Activated T-cell treated with anti-CD3 and anti-CD28 coated beads, Interleukin-2, amount 50 U/mL, for 1 hour (primary cell): ENCODE measurements around the gene BUD13.
"Not testable (repeated sequence)": the region's sequence is repeated elsewhere in the genome, so short reads cannot be mapped to it uniquely, and the experiment has no call there.

Experiments
- DNase-seq: peaks from one replicate; pipeline ENCODE4 v3.0.0-alpha.2; 2020

The BUD13 gene

GRCh38 chr11:116792144-116792868, 19.5 kb upstream of the BUD13 start:
- DNase-seq, result no peak

DNA sequence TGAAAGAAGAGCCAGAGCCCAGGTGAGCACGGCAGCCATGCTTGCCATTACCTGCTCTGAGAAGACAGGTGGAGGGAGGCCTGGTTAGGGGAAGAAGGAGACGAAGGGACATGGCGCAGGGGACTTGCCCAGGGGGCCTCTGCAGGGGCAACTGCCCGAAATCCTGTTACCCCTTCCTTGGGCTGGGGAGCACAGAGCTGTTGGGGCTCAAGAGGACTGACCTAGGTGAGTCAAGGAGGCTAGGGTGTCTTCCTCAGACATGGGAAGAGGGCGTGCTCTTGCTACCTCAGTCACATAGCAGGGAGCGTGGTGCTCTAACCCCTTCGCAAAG, 19.0 kb upstream of the BUD13 start, which contains the start of gene APOA5:
Gene APOA5, minus strand, starts transcription at position 67 of the 331 bp plus-strand sequence. Its CDS starts 19 bp downstream, at position 48.
- no peak for DNase-seq

DNA sequence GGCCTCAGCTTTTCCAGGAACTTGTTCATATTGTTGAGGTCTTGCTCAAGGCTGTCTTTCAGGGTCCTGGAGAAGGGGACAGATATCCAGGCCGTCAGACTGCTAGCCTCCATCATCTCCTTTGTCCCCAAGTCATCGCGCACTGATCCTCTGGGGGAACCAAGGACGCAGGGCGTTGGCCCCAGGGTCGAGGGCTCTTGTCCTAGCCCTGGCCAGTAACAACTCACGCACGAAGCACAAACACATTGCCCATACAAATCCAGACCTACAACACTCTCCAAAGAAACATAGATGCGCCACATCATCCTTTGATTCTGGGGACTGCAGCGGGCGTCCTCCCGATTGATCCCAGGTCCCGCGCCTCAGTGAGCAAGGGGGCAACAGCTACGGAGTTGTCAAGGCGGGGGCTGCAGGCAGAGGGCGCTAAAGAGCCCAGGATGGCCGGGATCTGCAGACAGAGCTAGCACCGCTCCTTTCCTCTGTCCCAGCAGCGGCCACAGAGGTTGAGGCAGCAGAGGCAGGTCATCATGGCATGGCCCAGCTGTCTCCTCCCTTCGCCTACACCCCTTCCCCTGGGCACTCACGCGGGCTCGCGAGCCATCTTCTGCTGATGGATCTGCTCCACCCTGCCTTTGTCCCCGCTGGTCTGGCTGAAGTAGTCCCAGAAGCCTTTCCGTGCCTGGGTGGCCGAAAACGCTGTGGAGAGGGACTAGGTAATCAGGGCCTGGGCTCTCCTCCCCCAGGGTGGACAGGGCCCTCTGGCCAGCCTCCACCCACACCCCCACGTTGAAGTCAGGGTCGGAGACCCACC, 18.4 kb upstream of the BUD13 start:
- DNase-seq, result peak; percentile 83

DNA sequence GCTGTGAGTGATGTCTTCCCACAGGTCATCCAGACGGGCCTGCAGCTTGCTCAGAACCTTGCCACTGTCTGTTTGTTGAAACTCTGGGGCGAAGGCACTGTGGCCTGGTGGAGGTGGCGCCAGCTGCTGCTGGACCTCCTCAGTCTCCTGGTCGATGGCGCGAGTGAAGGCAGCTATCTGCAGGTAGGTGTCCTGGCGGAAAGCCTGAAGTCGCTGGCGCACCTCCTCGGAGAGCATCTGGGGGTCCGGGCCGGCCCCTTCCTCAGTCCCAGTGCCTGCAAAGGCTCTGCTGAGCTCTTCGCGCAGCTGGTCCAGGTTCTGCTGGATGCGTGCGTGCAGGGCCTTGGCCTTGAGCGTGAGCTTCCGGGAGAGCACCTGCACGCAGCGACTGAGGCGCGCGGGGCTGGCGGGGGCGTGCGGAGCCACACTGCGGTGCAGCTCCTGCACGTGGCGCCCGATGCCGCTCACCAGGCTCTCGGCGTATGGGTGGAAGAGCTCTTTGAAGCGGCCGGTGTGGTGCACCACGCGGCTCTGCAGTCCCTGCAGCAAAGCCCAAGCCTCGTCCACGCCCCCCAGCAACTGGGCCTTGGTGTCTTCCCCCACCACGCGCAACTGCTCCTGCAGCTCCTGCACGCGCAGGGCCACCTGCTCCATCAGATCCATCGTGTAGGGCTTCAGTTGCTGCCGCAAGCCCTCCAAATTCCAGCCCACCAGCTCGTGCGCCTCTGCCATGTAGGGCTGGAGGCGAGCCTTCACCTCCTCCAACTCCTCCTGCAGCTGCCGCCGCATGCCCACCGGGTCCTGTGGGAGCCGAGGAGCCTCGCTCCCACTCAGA, 17.6 kb upstream of the BUD13 start:
- DNase-seq, result no peak

DNA sequence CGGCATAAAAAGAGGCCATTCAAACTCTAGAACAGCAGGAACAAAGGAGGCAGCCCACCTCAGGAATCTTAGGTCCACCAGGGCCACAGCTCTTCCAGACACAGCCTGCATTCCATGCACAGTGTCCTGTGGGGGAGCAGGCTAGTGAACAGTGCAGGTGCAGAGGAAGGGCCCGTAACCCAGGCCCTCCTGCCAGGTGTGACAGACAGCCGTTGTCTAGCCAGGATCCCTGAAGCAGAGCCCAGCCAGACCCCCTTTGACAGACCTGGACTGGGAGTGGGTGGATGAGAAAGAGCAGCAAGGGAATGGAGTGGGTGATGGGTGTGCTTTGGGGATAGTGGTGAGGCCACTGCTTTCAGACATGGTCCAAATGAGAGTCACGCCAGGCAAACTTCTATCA, 16.2 kb upstream of the BUD13 start:
- DNase-seq, result no peak

DNA sequence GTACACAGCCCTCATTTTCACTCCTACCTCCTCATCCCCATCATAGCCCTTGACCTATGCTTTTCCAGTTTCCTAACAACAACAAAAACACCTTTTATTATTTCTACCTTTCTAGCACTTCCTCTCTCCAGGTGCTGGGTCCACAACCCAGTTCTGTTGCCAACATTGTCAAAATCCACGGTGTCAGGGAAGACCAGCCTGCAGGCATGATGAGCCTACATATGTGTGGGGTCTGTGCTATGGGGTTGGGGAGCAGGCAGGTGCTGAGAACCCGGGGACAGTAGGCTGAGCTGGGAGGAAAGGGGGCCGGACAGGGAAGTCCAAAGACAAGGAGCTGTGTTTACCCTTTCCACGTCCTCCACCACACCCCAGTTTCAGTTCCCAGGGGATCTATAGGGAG, 15.7 kb upstream of the BUD13 start:
- no peak for DNase-seq

DNA sequence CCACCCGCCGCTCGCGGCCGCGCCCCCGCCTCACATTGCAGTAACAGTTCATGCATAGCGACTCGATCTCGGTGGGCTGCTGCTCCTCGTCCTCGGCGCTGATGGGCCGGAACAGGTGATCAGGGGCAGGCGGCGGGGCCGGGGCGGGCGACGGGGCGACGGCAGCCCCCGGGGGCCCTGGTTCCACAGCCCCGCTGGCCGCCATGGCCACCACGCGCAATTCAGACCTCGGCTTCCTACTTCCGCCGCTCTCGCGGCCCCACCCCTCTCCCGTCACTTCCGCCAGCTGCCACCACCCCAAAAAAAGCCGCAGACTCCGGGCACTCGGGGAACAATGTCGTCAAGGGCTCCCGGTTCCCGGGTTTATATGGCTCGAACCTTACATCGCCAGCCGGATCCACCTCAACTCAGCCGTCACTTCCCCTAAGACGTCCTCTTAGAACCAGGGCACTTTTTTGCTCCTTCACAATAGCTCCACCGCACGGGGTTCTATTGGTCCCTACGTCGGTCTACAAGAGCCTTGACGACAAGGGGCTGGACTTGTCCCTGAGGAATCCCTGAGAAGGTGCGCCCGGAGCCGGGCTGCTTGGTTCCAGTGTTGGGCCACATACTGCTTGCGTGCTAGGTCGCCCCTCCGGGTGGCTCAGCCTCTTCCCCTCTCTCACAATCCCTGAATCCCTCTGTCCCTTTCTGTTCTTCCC, 15.1 kb upstream of the BUD13 start, which contains the start of gene ZPR1:
Gene ZPR1, minus strand, starts transcription at position 238 of the 701 bp plus-strand sequence. Its CDS starts 33 bp downstream, at position 205.
- peak; percentile 89 for DNase-seq

GRCh38 chr11:116787436-116787785, 14.6 kb upstream of the BUD13 start:
- no peak for DNase-seq

DNA sequence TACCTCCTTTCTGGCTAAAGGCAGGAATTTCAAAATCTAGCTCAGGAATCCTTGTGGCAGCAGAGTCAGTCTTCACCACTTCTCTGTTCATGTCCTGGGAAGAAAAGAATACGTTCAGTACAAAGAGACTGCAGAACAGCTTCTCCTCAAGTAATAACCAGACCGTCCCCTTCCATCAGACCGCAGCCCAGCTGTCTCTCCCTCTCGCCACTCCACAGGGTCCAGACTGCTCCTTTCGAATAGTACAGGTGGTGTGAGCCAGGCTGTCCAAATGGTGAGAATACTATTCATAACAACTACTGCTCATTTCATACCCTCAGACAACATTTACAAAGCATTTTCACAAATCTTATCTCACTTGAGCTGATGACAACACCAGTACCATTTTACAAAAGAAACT, 14.2 kb upstream of the BUD13 start:
- no peak for DNase-seq

DNA sequence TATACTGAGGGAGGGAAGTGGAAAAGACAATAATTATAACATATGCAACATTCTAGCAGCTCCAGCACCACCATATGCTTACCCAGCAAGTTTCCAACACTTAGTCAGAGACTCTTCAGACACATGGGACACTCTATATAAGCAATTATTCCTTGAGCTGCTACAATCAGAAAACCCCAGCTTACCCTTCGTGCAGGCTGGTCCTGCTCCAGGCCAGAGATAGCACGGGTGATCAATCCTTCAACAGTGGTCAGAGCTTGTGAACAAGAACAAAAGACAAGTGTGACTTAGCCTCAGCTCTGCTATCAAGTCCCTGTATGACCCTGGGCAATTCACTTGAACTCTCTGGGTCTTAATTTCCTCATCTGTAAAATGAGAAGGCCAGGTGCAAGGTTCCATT, 13.5 kb upstream of the BUD13 start:
- no peak for DNase-seq

DNA sequence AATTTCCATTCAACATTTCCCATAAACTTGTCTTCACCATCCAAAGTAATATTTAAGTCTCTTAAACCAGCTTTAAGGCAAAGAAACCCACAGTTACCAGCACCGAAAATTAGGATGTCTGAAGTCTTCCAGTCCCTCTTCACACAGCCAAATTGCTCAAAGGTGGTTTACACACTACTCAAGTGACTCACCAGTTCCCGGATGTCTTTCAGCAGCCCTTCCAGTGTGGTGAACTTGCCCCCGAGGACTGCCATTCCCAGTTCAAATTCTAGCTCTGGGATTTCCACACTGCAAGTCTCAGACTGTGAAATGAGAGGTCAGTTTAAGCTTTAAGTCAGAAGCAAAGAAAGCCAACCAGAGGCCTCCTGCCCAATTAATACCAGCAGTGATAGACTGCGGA, 9.9 kb upstream of the BUD13 start:
- no peak for DNase-seq

DNA sequence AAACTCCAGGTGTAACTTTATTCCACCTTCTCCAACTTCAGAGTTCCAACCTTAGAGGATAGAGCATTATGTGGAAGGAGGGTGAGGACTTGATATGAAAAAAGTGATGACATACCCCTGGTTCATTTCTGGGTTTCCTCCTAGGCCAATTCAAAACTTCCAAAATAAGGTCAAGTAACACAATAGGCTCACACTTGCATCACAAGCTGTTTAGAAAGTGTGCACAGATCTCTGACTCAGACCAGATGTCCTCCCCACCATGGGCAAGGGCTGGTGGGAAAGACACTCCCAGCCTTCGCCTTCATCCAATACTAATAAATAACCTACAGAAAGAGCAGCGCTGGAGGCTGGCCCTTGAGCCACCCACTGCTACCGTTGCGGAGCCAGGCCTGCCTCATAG, 5.8 kb upstream of the BUD13 start:
- DNase-seq, result no peak

DNA sequence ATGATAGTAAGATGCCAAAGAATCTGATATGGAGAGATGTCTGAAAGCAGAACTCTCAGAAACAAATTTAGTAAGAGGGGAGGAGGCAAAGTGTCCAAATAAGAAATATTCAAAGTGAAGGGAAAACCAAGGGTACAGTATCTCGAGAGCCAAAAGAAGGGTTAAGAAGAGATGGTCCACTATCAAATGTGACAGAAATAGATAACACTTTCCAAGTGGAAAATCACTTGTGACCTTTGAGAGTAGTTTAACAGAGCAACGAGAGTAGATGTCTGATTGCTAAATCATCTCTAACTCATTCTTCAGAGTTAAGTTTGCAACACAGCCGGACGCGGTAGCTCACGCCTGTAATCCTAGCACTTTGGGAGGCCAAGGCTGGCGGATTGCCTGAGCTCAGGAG, 4.3 kb upstream of the BUD13 start:
- no peak for DNase-seq

GRCh38 chr11:116776522-116776984, 3.8 kb upstream of the BUD13 start:
- no peak for DNase-seq

GRCh38 chr11:116775975-116776374, 3.2 kb upstream of the BUD13 start:
- no peak for DNase-seq

DNA sequence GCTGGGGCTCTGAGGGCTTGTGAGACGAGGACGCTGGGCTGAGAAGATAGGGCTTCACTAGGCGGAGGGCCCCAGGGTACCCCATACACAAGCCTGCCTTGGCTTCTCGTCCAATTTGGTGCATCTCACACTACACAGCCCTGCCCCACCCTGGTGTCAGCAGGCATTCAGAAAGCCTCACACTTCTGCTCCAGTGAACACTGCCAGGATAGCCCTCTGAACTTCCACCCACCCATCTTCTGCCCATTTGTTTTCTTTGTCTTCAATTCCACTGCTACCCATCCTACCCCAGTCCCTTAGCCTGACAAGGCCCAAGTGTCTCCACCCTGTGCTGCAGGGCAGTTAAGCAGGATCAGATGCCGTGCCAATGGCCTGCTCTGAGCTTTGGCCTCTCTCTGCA, 1.9 kb upstream of the BUD13 start:
- no peak for DNase-seq

DNA sequence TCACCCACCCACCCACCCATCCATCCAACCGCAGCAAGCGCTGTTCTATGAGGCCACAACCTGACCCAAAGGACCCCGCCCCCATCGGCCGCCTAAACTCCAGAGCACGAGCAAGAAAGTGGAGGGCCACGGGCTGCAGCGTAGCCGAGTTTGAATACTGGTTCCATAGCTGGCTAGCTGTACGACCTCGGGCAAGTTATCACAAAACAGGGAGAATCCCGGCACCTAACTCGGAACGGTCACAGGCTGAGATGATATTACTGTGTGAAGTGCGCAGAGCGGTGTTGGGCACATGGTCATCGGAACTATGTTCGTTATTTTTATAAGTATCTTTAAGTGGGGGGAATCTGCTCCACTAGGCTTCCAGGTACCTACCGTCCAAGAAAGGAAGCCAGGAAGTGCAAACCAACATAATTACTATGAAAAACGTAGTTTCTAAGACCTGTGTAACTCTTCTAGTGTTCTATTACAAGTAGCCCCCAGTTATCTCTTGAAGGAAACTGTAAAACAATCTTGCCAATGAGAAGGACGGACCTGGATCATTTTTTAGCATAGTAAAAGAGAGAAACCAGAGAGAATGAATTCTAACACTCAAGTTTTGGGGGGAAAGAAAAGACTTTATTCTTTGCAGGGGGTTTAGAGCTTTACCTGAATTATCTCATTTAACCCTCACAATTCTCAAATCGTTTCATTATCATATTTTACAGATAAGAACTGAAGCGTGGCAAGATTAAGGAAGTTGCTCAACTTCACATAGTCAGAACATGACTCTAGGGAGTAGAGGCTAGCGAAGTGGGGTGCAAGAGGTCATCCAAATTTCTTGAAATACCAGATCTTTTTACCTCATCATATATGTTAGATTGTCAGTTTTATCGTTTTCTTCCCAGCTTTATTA, 663 bp upstream of the BUD13 start:
- no peak for DNase-seq

GRCh38 chr11:116771935-116772334, 852 bp downstream of the BUD13 start:
- no peak for DNase-seq

GRCh38 chr11:116762132-116762531, 10.7 kb downstream of the BUD13 start:
- no peak for DNase-seq

- DNase-seq, result not testable (repeated sequence)
Observed at GRCh38 chr11:116756044-116756443, 16.7 kb downstream of the BUD13 start.

GRCh38 chr11:116750070-116750718, 22.6 kb downstream of the BUD13 start:
- DNase-seq, result no peak
